ENCODE measurements around the gene JDP2.

The JDP2 gene

GRCh38 chr14:75487155-75487671 lies 59.4 kb downstream of the JDP2 start:
- Mint-ChIP-seq H3K4me1 (ENCODE audit: low read depth) (peaks cover 32% of the 10 kb centered on the region), H3K9me3 (peaks cover 8% of the 10 kb centered on the region), H3K27me3 (ENCODE audit: low read depth) (no peaks in the 10 kb centered on the region), H3K4me3 (no peak overlapping the region), H3K36me3 (ENCODE audit: low read depth) (peaks cover 4% of the 10 kb centered on the region), H3K27ac (peak overlapping the region; percentile 60)

GRCh38 chr14:75489480-75489837 lies 61.6 kb downstream of the JDP2 start:
- H3K4me3 Mint-ChIP-seq: no peak overlapping the region
- H3K9me3 Mint-ChIP-seq: peaks cover 4% of the 10 kb centered on the region
- H3K27me3 Mint-ChIP-seq (ENCODE audit: low read depth): no peaks in the 10 kb centered on the region
- H3K4me1 Mint-ChIP-seq (ENCODE audit: low read depth): peaks cover 45% of the 10 kb centered on the region
- peaks cover 3% of the 10 kb centered on the region for H3K36me3 Mint-ChIP-seq (ENCODE audit: low read depth)
- no peak overlapping the region for H3K27ac Mint-ChIP-seq

- no peak overlapping the region for H3K27ac Mint-ChIP-seq
- no peaks in the 10 kb centered on the region for H3K9me3 Mint-ChIP-seq
- no peaks in the 10 kb centered on the region for H3K36me3 Mint-ChIP-seq (ENCODE audit: low read depth)
- no peaks in the 10 kb centered on the region for H3K27me3 Mint-ChIP-seq (ENCODE audit: low read depth)
- peaks cover 57% of the 10 kb centered on the region for H3K4me1 Mint-ChIP-seq (ENCODE audit: low read depth)
- no peak overlapping the region for H3K4me3 Mint-ChIP-seq
Observed at GRCh38 chr14:75491376-75491978, 63.7 kb downstream of the JDP2 start.

GRCh38 chr14:75492832-75493591 lies 65.2 kb downstream of the JDP2 start:
- H3K27ac Mint-ChIP-seq: peak overlapping the region; percentile 78
- H3K27me3 Mint-ChIP-seq (ENCODE audit: low read depth): no peaks in the 10 kb centered on the region
- no peak overlapping the region for H3K4me3 Mint-ChIP-seq
- H3K36me3 Mint-ChIP-seq (ENCODE audit: low read depth): peaks cover 4% of the 10 kb centered on the region
- peaks cover 63% of the 10 kb centered on the region for H3K4me1 Mint-ChIP-seq (ENCODE audit: low read depth)
- H3K9me3 Mint-ChIP-seq: no peaks in the 10 kb centered on the region

DNA sequence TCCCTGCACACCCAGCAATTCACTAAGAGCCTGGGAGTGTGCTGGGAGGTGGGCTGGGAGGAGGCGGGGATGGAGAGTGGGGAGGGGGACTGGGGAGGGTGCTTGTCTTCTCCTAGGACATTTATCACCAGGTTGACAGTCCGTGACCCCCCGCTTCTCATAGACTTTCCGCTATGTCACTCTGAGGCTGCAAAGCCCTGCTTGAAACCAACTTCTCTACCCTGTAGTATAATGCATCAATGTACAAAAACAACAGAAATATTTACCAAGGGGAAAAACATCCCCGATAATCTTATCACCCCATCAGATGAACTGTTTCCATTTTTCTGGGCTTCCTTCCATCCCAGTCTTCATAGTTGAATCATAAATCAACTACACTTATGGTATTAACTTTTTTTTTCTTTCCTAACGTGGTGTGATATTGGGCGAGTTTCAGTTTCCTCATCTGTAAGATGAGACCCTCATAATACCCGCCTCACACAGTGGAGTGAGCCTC lies 65.8 kb downstream of the JDP2 start:
- Mint-ChIP-seq H3K4me1 (ENCODE audit: low read depth) (peaks cover 62% of the 10 kb centered on the region), H3K27ac (peak overlapping the region; percentile 78), H3K4me3 (no peak overlapping the region), H3K36me3 (ENCODE audit: low read depth) (peaks cover 4% of the 10 kb centered on the region), H3K9me3 (no peaks in the 10 kb centered on the region), H3K27me3 (ENCODE audit: low read depth) (no peaks in the 10 kb centered on the region)

DNA sequence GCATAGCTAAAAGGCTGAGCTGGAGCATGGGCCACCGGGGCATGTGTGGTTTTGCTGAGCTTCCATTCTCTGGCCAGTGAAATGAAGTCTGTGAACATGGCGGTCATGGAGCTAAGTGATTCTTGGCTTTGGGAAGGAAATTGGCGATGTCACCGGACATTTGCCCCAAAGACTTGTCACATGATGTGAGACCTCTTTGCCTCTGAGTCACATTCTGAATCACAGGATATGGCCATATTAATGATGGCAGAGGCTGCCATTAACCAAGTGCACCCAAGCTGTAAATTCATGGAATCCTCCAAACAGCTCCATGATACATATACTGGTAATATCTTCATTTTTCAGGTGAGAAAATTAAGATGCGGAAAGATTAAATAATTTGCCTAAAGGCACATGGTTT lies 67.1 kb downstream of the JDP2 start:
- Mint-ChIP-seq H3K27ac (no peak overlapping the region), H3K4me3 (no peak overlapping the region), H3K27me3 (ENCODE audit: low read depth) (no peaks in the 10 kb centered on the region), H3K4me1 (ENCODE audit: low read depth) (peaks cover 62% of the 10 kb centered on the region), H3K9me3 (no peaks in the 10 kb centered on the region), H3K36me3 (ENCODE audit: low read depth) (peaks cover 4% of the 10 kb centered on the region)

DNA sequence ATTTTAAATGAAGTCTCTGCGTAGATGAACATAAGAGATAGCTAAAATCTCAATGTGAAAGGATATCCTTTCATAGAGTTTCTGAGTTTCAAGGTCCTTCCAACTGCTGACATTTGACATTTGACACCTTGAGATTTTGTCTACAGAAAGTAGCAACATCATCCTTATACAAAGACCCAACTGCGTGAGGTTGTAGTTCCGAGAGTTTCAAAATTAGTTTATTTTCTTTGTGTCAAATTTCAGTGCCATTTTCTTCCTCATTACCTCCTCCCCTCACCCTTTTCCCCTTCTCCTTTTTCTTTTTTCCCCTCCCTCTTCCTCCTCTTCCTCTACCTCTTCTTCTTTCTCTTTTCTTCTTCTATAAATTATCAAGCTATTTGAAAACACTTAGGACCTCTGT lies 67.6 kb downstream of the JDP2 start:
- Mint-ChIP-seq H3K9me3 (no peaks in the 10 kb centered on the region), H3K27me3 (ENCODE audit: low read depth) (no peaks in the 10 kb centered on the region), H3K27ac (no peak overlapping the region), H3K36me3 (ENCODE audit: low read depth) (peaks cover 4% of the 10 kb centered on the region), H3K4me3 (no peak overlapping the region), H3K4me1 (ENCODE audit: low read depth) (peaks cover 61% of the 10 kb centered on the region)

- Mint-ChIP-seq H3K4me1 (ENCODE audit: low read depth) (peaks cover 57% of the 10 kb centered on the region), H3K36me3 (ENCODE audit: low read depth) (peaks cover 4% of the 10 kb centered on the region), H3K27ac (peak overlapping the region; percentile 64), H3K27me3 (ENCODE audit: low read depth) (no peaks in the 10 kb centered on the region), H3K9me3 (no peaks in the 10 kb centered on the region), H3K4me3 (no peak overlapping the region)
Observed at GRCh38 chr14:75495882-75496281, 68.1 kb downstream of the JDP2 start.

DNA sequence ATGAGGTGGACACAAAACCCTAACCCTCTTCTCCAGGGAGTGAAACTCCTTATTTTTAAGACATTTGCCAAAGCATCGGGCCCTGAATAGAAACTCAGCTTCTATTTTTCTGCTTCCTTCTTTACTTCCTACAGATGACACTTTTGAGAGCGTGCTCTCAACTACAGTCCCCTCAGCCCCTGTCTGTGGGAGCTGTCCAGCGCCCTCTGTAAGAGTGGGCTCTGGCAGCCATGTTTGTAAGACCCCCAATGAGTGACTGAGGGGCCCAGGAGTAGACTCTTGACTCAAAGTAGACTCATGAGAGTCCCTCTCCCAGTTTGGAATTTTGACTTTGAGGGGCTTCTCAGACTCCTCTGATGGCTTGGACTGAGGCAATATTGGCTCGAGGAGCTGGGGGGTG lies 68.9 kb downstream of the JDP2 start:
- H3K27ac Mint-ChIP-seq: peak overlapping the region; percentile 87

GRCh38 chr14:75497191-75497590 lies 69.4 kb downstream of the JDP2 start:
- Mint-ChIP-seq H3K27me3 (ENCODE audit: low read depth) (no peaks in the 10 kb centered on the region), H3K4me3 (peak overlapping the region; percentile 69), H3K4me1 (ENCODE audit: low read depth) (peaks cover 55% of the 10 kb centered on the region), H3K36me3 (ENCODE audit: low read depth) (peaks cover 4% of the 10 kb centered on the region), H3K27ac (peak overlapping the region; percentile 87), H3K9me3 (no peaks in the 10 kb centered on the region)

More for the DNA sequence above, 68.9 kb downstream of the JDP2 start:
- Mint-ChIP-seq H3K4me3 (peak overlapping the region; percentile 9), H3K4me1 (ENCODE audit: low read depth) (peaks cover 57% of the 10 kb centered on the region), H3K9me3 (no peaks in the 10 kb centered on the region), H3K36me3 (ENCODE audit: low read depth) (peaks cover 4% of the 10 kb centered on the region), H3K27me3 (ENCODE audit: low read depth) (no peaks in the 10 kb centered on the region)

DNA sequence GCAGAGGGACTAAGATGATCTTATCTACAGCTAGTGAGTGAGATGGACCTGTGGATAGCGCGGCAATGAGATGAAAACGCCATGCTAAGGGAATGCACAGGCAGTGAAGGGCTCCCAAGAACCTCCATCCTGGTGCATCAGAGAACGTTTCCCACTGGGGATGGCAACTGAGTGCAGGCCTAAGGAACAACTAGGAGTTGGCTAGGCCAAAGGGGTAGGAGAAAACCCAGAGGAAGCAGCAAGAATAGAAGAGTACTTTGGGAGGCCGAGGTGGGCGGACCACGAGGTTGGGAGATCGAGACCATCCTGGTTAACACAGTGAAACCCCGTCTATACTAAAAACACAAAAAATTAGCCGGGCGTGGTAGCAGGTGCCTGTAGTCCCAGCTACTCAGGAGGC lies 69.9 kb downstream of the JDP2 start:
- H3K27me3 Mint-ChIP-seq (ENCODE audit: low read depth): no peaks in the 10 kb centered on the region
- H3K4me1 Mint-ChIP-seq (ENCODE audit: low read depth): peaks cover 52% of the 10 kb centered on the region
- H3K36me3 Mint-ChIP-seq (ENCODE audit: low read depth): peaks cover 4% of the 10 kb centered on the region
- peak overlapping the region; percentile 87 for H3K27ac Mint-ChIP-seq
- H3K9me3 Mint-ChIP-seq: no peaks in the 10 kb centered on the region
- H3K4me3 Mint-ChIP-seq: peak overlapping the region; percentile 69

GRCh38 chr14:75499084-75499875 lies 71.5 kb downstream of the JDP2 start:
- Mint-ChIP-seq H3K27me3 (ENCODE audit: low read depth) (no peaks in the 10 kb centered on the region), H3K36me3 (ENCODE audit: low read depth) (peaks cover 4% of the 10 kb centered on the region), H3K4me1 (ENCODE audit: low read depth) (peaks cover 42% of the 10 kb centered on the region), H3K27ac (peak overlapping the region; percentile 79), H3K9me3 (no peaks in the 10 kb centered on the region), H3K4me3 (no peak overlapping the region)

GRCh38 chr14:75501080-75501479 lies 73.3 kb downstream of the JDP2 start:
- H3K9me3 Mint-ChIP-seq: peaks cover 4% of the 10 kb centered on the region
- no peak overlapping the region for H3K27ac Mint-ChIP-seq
- H3K27me3 Mint-ChIP-seq (ENCODE audit: low read depth): no peaks in the 10 kb centered on the region
- peaks cover 27% of the 10 kb centered on the region for H3K4me1 Mint-ChIP-seq (ENCODE audit: low read depth)
- no peak overlapping the region for H3K4me3 Mint-ChIP-seq
- H3K36me3 Mint-ChIP-seq (ENCODE audit: low read depth): peaks cover 4% of the 10 kb centered on the region

DNA sequence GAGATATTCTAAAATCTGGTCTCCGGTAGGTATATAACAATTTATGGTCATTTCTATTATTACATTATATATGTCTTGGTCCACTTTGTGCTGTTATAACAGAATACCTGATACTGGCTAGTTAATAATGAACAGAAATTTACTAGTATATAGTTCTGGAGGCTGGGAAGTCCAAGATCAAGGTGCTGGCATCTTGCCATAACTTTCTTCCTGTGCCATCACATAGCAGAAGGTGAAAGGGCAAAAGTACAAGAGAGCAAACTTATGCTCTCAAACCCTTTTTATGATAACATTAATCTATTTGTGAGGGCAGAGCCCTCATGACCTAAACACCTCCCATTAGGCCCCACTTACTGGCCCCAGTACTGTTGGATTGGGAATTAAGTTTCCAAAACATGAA lies 76.6 kb downstream of the JDP2 start:
- Mint-ChIP-seq H3K4me1 (ENCODE audit: low read depth) (peaks cover 2% of the 10 kb centered on the region), H3K27me3 (ENCODE audit: low read depth) (no peaks in the 10 kb centered on the region), H3K36me3 (ENCODE audit: low read depth) (peaks cover 1% of the 10 kb centered on the region), H3K9me3 (peaks cover 17% of the 10 kb centered on the region), H3K4me3 (no peak overlapping the region), H3K27ac (no peak overlapping the region)
